ENCODE results near the gene DNER. TPM values are rescaled to one million over a fixed set of nuclear protein-coding genes. Genes with fewer than 3 reads are reported as not detected.

DNER gene
- total and polyA plus RNA-seq, 2 of the 13 experiments (the other 11 are each of a cell fraction or from before 2014, with no cell fraction given), result not detected

DNA sequence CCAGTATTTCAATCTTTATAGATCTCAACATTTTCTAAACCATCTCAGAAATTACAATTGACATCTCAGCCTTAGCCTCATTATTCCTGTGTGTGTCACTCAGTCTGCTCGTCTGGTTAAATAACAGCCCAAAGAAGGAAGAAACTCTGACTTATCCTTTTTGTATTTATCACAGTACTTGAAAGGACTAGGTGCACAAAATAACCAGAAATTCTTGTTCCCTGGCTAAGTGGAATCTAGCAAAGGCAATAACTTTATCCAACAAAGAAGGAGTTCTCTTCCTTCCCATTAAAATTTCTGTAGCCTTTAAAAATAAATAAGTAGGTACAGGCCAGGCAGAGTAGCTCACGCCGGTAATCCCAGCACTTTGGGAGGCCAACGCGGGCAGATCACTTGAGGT is 303.4 kb downstream of the DNER start (continued):
- TF ChIP-seq, protein P1, sequence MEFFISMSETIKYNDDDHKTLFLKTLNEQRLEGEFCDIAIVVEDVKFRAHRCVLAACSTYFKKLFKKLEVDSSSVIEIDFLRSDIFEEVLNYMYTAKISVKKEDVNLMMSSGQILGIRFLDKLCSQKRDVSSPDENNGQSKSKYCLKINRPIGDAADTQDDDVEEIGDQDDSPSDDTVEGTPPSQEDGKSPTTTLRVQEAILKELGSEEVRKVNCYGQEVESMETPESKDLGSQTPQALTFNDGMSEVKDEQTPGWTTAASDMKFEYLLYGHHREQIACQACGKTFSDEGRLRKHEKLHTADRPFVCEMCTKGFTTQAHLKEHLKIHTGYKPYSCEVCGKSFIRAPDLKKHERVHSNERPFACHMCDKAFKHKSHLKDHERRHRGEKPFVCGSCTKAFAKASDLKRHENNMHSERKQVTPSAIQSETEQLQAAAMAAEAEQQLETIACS (CRISPR knock-in tag; IDR thresholded peaks at IDR 0.05), result no peak
- TF ChIP-seq, protein P2, sequence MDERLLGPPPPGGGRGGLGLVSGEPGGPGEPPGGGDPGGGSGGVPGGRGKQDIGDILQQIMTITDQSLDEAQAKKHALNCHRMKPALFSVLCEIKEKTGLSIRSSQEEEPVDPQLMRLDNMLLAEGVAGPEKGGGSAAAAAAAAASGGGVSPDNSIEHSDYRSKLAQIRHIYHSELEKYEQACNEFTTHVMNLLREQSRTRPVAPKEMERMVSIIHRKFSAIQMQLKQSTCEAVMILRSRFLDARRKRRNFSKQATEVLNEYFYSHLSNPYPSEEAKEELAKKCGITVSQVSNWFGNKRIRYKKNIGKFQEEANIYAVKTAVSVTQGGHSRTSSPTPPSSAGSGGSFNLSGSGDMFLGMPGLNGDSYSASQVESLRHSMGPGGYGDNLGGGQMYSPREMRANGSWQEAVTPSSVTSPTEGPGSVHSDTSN (CRISPR knock-in tag; IDR thresholded peaks at IDR 0.05), result no peak
- TF ChIP-seq, protein P3, sequence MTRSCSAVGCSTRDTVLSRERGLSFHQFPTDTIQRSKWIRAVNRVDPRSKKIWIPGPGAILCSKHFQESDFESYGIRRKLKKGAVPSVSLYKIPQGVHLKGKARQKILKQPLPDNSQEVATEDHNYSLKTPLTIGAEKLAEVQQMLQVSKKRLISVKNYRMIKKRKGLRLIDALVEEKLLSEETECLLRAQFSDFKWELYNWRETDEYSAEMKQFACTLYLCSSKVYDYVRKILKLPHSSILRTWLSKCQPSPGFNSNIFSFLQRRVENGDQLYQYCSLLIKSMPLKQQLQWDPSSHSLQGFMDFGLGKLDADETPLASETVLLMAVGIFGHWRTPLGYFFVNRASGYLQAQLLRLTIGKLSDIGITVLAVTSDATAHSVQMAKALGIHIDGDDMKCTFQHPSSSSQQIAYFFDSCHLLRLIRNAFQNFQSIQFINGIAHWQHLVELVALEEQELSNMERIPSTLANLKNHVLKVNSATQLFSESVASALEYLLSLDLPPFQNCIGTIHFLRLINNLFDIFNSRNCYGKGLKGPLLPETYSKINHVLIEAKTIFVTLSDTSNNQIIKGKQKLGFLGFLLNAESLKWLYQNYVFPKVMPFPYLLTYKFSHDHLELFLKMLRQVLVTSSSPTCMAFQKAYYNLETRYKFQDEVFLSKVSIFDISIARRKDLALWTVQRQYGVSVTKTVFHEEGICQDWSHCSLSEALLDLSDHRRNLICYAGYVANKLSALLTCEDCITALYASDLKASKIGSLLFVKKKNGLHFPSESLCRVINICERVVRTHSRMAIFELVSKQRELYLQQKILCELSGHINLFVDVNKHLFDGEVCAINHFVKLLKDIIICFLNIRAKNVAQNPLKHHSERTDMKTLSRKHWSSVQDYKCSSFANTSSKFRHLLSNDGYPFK (CRISPR knock-in tag; IDR thresholded peaks at IDR 0.05; ENCODE audit: borderline replicate concordance), result no peak
- TF ChIP-seq, protein P4, sequence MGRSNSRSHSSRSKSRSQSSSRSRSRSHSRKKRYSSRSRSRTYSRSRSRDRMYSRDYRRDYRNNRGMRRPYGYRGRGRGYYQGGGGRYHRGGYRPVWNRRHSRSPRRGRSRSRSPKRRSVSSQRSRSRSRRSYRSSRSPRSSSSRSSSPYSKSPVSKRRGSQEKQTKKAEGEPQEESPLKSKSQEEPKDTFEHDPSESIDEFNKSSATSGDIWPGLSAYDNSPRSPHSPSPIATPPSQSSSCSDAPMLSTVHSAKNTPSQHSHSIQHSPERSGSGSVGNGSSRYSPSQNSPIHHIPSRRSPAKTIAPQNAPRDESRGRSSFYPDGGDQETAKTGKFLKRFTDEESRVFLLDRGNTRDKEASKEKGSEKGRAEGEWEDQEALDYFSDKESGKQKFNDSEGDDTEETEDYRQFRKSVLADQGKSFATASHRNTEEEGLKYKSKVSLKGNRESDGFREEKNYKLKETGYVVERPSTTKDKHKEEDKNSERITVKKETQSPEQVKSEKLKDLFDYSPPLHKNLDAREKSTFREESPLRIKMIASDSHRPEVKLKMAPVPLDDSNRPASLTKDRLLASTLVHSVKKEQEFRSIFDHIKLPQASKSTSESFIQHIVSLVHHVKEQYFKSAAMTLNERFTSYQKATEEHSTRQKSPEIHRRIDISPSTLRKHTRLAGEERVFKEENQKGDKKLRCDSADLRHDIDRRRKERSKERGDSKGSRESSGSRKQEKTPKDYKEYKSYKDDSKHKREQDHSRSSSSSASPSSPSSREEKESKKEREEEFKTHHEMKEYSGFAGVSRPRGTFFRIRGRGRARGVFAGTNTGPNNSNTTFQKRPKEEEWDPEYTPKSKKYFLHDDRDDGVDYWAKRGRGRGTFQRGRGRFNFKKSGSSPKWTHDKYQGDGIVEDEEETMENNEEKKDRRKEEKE (IDR thresholded peaks at IDR 0.05), result no peak
- TF ChIP-seq ZNF724P (CRISPR knock-in tag; IDR thresholded peaks at IDR 0.05; ENCODE audit: borderline replicate concordance), result no peak
- TF ChIP-seq EEA1 (CRISPR knock-in tag; IDR thresholded peaks at IDR 0.05; ENCODE audit: borderline replicate concordance), result no peak
- TF ChIP-seq MTA1 (CRISPR knock-in tag; IDR thresholded peaks at IDR 0.05; ENCODE audit: borderline replicate concordance), result no peak
- TF ChIP-seq RXRA (CRISPR knock-in tag; IDR thresholded peaks at IDR 0.05), result no peak
- TF ChIP-seq ZNF546 (CRISPR knock-in tag; conservative IDR thresholded peaks at IDR 0.05), result no peak

Data from HepG2 (cell line).